Measurements from ENCODE around the gene ELL2. TPM values are rescaled to one million over a fixed set of nuclear protein-coding genes. Genes with fewer than 3 reads are reported as not detected.

Gene ELL2
- total and polyA plus RNA-seq, 2 of the 13 experiments (the other 11 are each of a cell fraction or from before 2014, with no cell fraction given), result 78.9 to 97.1 TPM

- TF ChIP-seq ZFP91 (CRISPR knock-in tag; IDR thresholded peaks at IDR 0.05; ENCODE audit: borderline replicate concordance), result peak; percentile 69; the same call in 1 of the 2 replicates
- no peak for TF ChIP-seq MBNL3 (CRISPR knock-in tag; conservative IDR thresholded peaks at IDR 0.05)
- TF ChIP-seq SIX1 (CRISPR knock-in tag; IDR thresholded peaks at IDR 0.05; ENCODE audit: borderline replicate concordance), result 0 out of 2 replicates have a peak, but pooled peaks have one; percentile 26
- no peak for TF ChIP-seq CC2D1A (CRISPR knock-in tag; IDR thresholded peaks at IDR 0.05)
- peak; percentile 36; the same call in 1 of the 2 replicates for TF ChIP-seq CSRNP1 (CRISPR knock-in tag; IDR thresholded peaks at IDR 0.05)
- 0 out of 2 replicates have a peak, but pooled peaks have one; percentile 12 for TF ChIP-seq ZNF3 (CRISPR knock-in tag; IDR thresholded peaks at IDR 0.05)
- no peak for TF ChIP-seq HMG20A (CRISPR knock-in tag; IDR thresholded peaks at IDR 0.05; ENCODE audit: borderline replicate concordance)
- no peak for TF ChIP-seq ZNF280B (CRISPR knock-in tag; IDR thresholded peaks at IDR 0.05; ENCODE audit: borderline replicate concordance)
- no peak for TF ChIP-seq ZSCAN31 (CRISPR knock-in tag; IDR thresholded peaks at IDR 0.05; ENCODE audit: low read depth)
- no peak for TF ChIP-seq ZNF639 (CRISPR knock-in tag; conservative IDR thresholded peaks at IDR 0.05)
- no peak; the same call in 1 of the 2 replicates for TF ChIP-seq ATF7-NPFF (CRISPR knock-in tag; IDR thresholded peaks at IDR 0.05; ENCODE audit: low read depth)
- TF ChIP-seq GATA4 (IDR thresholded peaks at IDR 0.05; ENCODE audit: borderline replicate concordance, low read depth), result peak; percentile 50; the same call in 1 of the 2 replicates
- peak; percentile 24; the same call in 1 of the 2 replicates for TF ChIP-seq YEATS4 (CRISPR knock-in tag; IDR thresholded peaks at IDR 0.05; ENCODE audit: borderline replicate concordance)
- peak; percentile 59; the same call in 1 of the 2 replicates for TF ChIP-seq SNAPC4 (CRISPR knock-in tag; IDR thresholded peaks at IDR 0.05)
- TF ChIP-seq RFX5 (IDR thresholded peaks at IDR 0.05; ENCODE audit: low read depth, low read length), result peak; percentile 72
- TF ChIP-seq ATF1 (CRISPR knock-in tag; IDR thresholded peaks at IDR 0.05), result peak; percentile 96
- TF ChIP-seq SPEN (CRISPR knock-in tag; IDR thresholded peaks at IDR 0.05; ENCODE audit: low read depth), result peak; percentile 52; the same call in 1 of the 2 replicates
Measured at GRCh38 chr5:95961617-95962474, at the start of gene ELL2 (continued).

Measured in HepG2 (cell line).